Stomach (tissue), 9 donors: ENCODE data around the gene EHD1. TPM values are rescaled to one million over a fixed set of nuclear protein-coding genes. Genes with fewer than 3 reads are reported as not detected.

ENCODE experiments used
- DNase-seq, 2 donors: peaks; one replicate each; pipeline versions ENCODE4 v3.0.0 to v3.0.0-alpha.2; 2013 to 2019
- H3K27ac ChIP-seq, 5 donors: fragments of 200-600 bp in 4 of 5; sonication (generic) in 4 of 5; one replicate each; pipeline ENCODE4 v1.5.1; 2013 to 2019; ENCODE audit warnings: mild to moderate bottlenecking in 1 of 5, moderate library complexity in 1 of 5
- H3K27me3 ChIP-seq, 3 donors: fragments of 200-600 bp; sonication (generic); one replicate each; pipeline ENCODE4 v1.5.1; 2017 to 2019; ENCODE audit warnings: mixed run types in 1 of 3
- H3K36me3 ChIP-seq, 4 donors: fragments of 200-600 bp; sonication (generic); 1 replicate in 3 of 4; 2 replicates in 1 of 4; pipeline ENCODE4 v1.5.1; 2016 to 2019
- H3K4me1 ChIP-seq, 4 donors: fragments of 200-600 bp; sonication (generic); one replicate each; pipeline ENCODE4 v1.5.1; 2016 to 2019
- H3K4me3 ChIP-seq, 4 donors: fragments of 200-600 bp; sonication (generic) in 3 of 4; one replicate each; pipeline ENCODE4 v1.5.1; 2016 to 2019; ENCODE audit warnings: mild to moderate bottlenecking in 1 of 4
- H3K9me3 ChIP-seq, 4 donors: fragments of 200-600 bp; sonication (generic); one replicate each; pipeline ENCODE4 v1.5.1; 2016 to 2019
- CTCF ChIP-seq, 7 experiments: fragments of 450-650 bp in 4 of 7; fragments of 200-600 bp in 3 of 7; sonication (generic) in 3 of 7; IDR thresholded peaks; one replicate each; pipeline ENCODE4 v1.5.1; 2016 to 2019; ENCODE audit warnings: antibody characterized with exemption in 7 of 7, control low read depth in 2 of 7, mild to moderate bottlenecking in 1 of 7
- EP300 ChIP-seq: sonication (generic); formaldehyde crosslinking; IDR thresholded peaks from one replicate; pipeline ENCODE4 v1.6.1; 2017; ENCODE audit warnings: antibody characterized with exemption
- POLR2A ChIP-seq, 4 donors: fragments of 450-650 bp; IDR thresholded peaks; one replicate each; pipeline ENCODE4 v1.6.1; 2016; ENCODE audit warnings: antibody characterized with exemption in 4 of 4, control low read depth in 2 of 4, mild to moderate bottlenecking in 1 of 4, moderate library complexity in 1 of 4
- POLR2AphosphoS5 ChIP-seq, 3 donors: sonication (generic); formaldehyde crosslinking; IDR thresholded peaks; one replicate each; pipeline ENCODE4 v1.6.1; 2016; ENCODE audit warnings: antibody characterized with exemption in 3 of 3
- WGBS, 5 donors: extraction: QIAGEN DNeasy Blood & Tissue Kit in 3 of 5; methylation state at CpG; one replicate each; pipeline versions ENCODE4 v1.1.5 to v1.1.7; 2013 to 2018; 5-methylcytosine and 5-hydroxymethylcytosine counted together
- intact Hi-C: fragments of 100-400 bp; cut with DNase I; formaldehyde crosslinking; loops from one replicate; pipeline ENCODE4 v1.15.1; 2023; ENCODE audit warnings: low total_unique reads
- polyA plus RNA-seq, 3 donors: library from polyadenylated mRNA; stranded (reverse); fragments of 200-250 nt; gene quantifications; one replicate each; pipeline ENCODE4 v1.2.3, GENCODE V29; 2013
- total RNA-seq, 5 donors: library from RNA; depleted of rRNA; stranded (reverse); fragments of >200 nt; gene quantifications; one replicate each; pipeline versions ENCODE4 v1.1.0 to v1.2.3, GENCODE V29; 2014 to 2016
- donor health status: healthy with polysubstance abuse.
- donor health status: Bipolar disorder and iron deficiency.
- donor health status: healthy.

EHD1 gene
- total and polyA plus RNA-seq, 8 donors = 17.9 to 160 (median 37.5) TPM

- 75 to 88% (median 85%) methylated on average over 28 of the region's 28 CpGs for WGBS, 5 donors
- TF ChIP-seq EP300 (no peak), POLR2A (IDR thresholded peaks at IDR 0.05) (no peak), POLR2AphosphoS5 (IDR thresholded peaks at IDR 0.05) (no peak), CTCF (IDR thresholded peaks at IDR 0.05) (no peak)
Measured at GRCh38 chr11:64867748-64868462, 10.5 kb downstream of the EHD1 start.

GRCh38 chr11:64866173-64866491, 12.3 kb downstream of the EHD1 start:
- DNase-seq = no peak
- TF ChIP-seq POLR2A (IDR thresholded peaks at IDR 0.05) (no peak), EP300 (no peak), POLR2AphosphoS5 (IDR thresholded peaks at IDR 0.05) (no peak), CTCF (IDR thresholded peaks at IDR 0.05) (no peak)
- 87 to 96% (median 88%) methylated on average over 4 of the region's 4 CpGs for WGBS, 5 donors
- peak overlapping the region in 4 of 5 donors; percentile 86 to 94 (median 92) for H3K27ac ChIP-seq
- no peaks in the 10 kb centered on the region for H3K9me3 ChIP-seq
- H3K4me3 ChIP-seq = no peak overlapping the region
- peaks cover 74 to 98% (median 87%) of the 10 kb centered on the region in 4 donors for H3K4me1 ChIP-seq
- intact Hi-C loops = no loop called here
- no peaks in the 10 kb centered on the region for H3K27me3 ChIP-seq
- H3K36me3 ChIP-seq = peaks cover 3 to 14% (median 9%) of the 10 kb centered on the region in 4 donors

More at GRCh38 chr11:64867748-64868462, 10.5 kb downstream of the EHD1 start:
- no peak for DNase-seq
- peak overlapping the region in 4 of 5 donors; percentile 86 to 94 (median 92) for H3K27ac ChIP-seq
- H3K4me3 ChIP-seq = no peak overlapping the region
- no peaks in the 10 kb centered on the region for H3K9me3 ChIP-seq
- peaks cover 80 to 99% (median 92%) of the 10 kb centered on the region in 4 donors for H3K4me1 ChIP-seq
- no peaks in the 10 kb centered on the region for H3K27me3 ChIP-seq
- peaks cover 19 to 32% (median 23%) of the 10 kb centered on the region in 4 donors for H3K36me3 ChIP-seq
- intact Hi-C loops = no loop called here

- H3K27me3 ChIP-seq = no peaks in the 10 kb centered on the region
- 53 to 78% (median 65%) methylated on average over 13 to 15 of the region's 15 CpGs for WGBS, 5 donors
- H3K27ac ChIP-seq = peak overlapping the region; percentile 71 to 94 (median 92)
Measured at GRCh38 chr11:64865286-64866172, 12.9 kb downstream of the EHD1 start.

More at GRCh38 chr11:64865286-64866172, 12.9 kb downstream of the EHD1 start:
- no peaks in the 10 kb centered on the region for H3K9me3 ChIP-seq
- peaks cover 0 to 11% (median 8%) of the 10 kb centered on the region in 4 donors for H3K36me3 ChIP-seq
- peak overlapping the region in 3 of 4 donors; percentile 1 to 18 (median 2) for H3K4me3 ChIP-seq
- TF ChIP-seq POLR2A (IDR thresholded peaks at IDR 0.05) (no peak), CTCF (IDR thresholded peaks at IDR 0.05) (no peak), EP300 (no peak), POLR2AphosphoS5 (IDR thresholded peaks at IDR 0.05) (peak in 2 of 3 donors; percentile 60 to 68)
- no peak for DNase-seq
- intact Hi-C loops = no loop called here
- peaks cover 71 to 98% (median 81%) of the 10 kb centered on the region in 4 donors for H3K4me1 ChIP-seq
